ENCODE results near the gene SOST.

The SOST gene

DNA sequence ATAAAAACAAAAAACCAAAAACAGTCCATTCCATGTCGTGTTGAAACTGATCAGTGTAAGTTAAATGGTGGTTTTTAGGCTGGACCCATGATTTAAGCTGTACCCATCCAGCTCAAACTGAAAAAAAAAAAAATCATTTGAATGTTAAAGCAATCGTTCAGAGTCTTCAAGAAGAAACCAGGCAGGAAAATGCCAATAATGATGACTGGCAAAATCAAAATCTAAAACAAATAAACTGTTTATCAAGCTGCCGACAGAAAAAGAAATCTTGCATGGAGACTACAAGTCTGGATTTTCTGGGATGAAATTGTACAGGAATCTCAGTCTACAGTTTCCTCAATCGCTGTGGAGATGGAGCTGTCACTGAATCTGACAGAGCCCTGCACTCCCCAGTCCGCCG is 40.7 kb downstream of the SOST start:
- Histone ChIP-seq H3K27ac (ENCODE audit: low read length) (no peak overlapping the region), H4K20me1 (ENCODE audit: insufficient read depth, low read length) (no peaks in the 10 kb centered on the region), H3K9ac (ENCODE audit: low read length) (no peak overlapping the region), H3K36me3 (replicated peaks; ENCODE audit: low read depth, low read length) (no peaks in the 10 kb centered on the region), H3K27me3 (ENCODE audit: low read depth, low read length) (peaks cover 33% of the 10 kb centered on the region), H2AFZ (ENCODE audit: low read depth, low read length) (no peak overlapping the region), H3K4me2 (ENCODE audit: low read length) (no peak overlapping the region), H3K4me3 (ENCODE audit: low read length) (no peak overlapping the region), H3K9me3 (ENCODE audit: insufficient read depth, low read length) (no peaks in the 10 kb centered on the region), H3K79me2 (ENCODE audit: low read length) (no peaks in the 10 kb centered on the region), H3K4me1 (ENCODE audit: low read length) (peaks cover 22% of the 10 kb centered on the region)
- TF ChIP-seq CTCF (IDR thresholded peaks at IDR 0.05; ENCODE audit: low read depth, low read length): no peak
- TF ChIP-seq EZH2phosphoT487 (IDR thresholded peaks at IDR 0.05; ENCODE audit: low read depth): no peak

GRCh38 chr17:43714465-43715149 is 44.0 kb downstream of the SOST start:
- Histone ChIP-seq H3K27ac (ENCODE audit: low read length) (no peak overlapping the region), H3K4me3 (ENCODE audit: low read length) (no peak overlapping the region), H3K4me1 (ENCODE audit: low read length) (peaks cover 9% of the 10 kb centered on the region), H3K27me3 (ENCODE audit: low read depth, low read length) (peaks cover 39% of the 10 kb centered on the region), H3K36me3 (replicated peaks; ENCODE audit: low read depth, low read length) (no peaks in the 10 kb centered on the region), H3K79me2 (ENCODE audit: low read length) (no peaks in the 10 kb centered on the region), H4K20me1 (ENCODE audit: insufficient read depth, low read length) (no peaks in the 10 kb centered on the region), H2AFZ (ENCODE audit: low read depth, low read length) (no peak overlapping the region), H3K4me2 (ENCODE audit: low read length) (no peak overlapping the region), H3K9me3 (ENCODE audit: insufficient read depth, low read length) (no peaks in the 10 kb centered on the region), H3K9ac (ENCODE audit: low read length) (no peak overlapping the region)
- no peak for TF ChIP-seq CTCF (IDR thresholded peaks at IDR 0.05; ENCODE audit: low read depth, low read length)
- no peak for TF ChIP-seq EZH2phosphoT487 (IDR thresholded peaks at IDR 0.05; ENCODE audit: low read depth)

DNA sequence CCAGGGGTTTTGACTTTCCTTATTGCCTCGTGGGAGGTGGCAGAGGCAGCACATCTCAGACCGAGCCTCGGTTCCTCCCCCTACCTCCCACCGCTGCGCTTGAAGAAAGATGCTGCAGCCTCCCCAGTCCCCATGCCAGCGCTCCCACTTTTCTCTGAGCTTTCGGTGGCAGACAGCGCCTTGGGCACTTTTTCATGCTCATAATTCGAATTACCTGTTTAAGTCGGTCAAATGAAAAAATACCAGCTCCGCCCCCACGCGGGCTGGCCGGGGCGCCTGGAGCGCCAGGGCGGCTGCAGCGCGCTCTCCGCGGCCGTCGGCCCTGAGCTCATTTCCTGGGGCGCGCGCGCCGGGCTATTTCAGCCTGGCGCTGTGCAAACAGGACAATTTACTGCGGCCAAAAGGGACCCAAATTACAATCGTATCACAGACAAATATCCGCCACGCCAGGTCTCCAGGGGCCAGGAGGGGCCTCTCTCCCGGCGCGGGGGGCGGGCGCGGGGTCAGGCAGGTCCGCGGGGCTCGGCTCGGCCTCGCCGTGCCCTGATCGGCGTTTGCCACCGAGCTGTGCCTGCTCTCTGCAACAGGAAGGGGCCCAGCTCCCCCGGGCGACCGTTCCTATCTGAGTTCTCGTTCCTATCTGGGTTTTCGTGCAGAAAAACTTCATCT is 45.0 kb downstream of the SOST start:
- H3K4me2 ChIP-seq (ENCODE audit: low read length): peak overlapping the region; percentile 57

More for the DNA sequence above, 45.0 kb downstream of the SOST start:
- H3K9me3 ChIP-seq (ENCODE audit: insufficient read depth, low read length): no peaks in the 10 kb centered on the region
- H3K4me3 ChIP-seq (ENCODE audit: low read length): peak overlapping the region; percentile 75
- H3K9ac ChIP-seq (ENCODE audit: low read length): peak overlapping the region; percentile 38; the same call in 1 of the 2 replicates
- peak overlapping the region; percentile 74 for H2AFZ ChIP-seq (ENCODE audit: low read depth, low read length)
- no peak for TF ChIP-seq CTCF (IDR thresholded peaks at IDR 0.05; ENCODE audit: low read depth, low read length)
- no peak for TF ChIP-seq EZH2phosphoT487 (IDR thresholded peaks at IDR 0.05; ENCODE audit: low read depth)
- peaks cover 39% of the 10 kb centered on the region for H3K27me3 ChIP-seq (ENCODE audit: low read depth, low read length)
- no peaks in the 10 kb centered on the region for H3K36me3 ChIP-seq (replicated peaks; ENCODE audit: low read depth, low read length)
- no peak overlapping the region for H3K27ac ChIP-seq (ENCODE audit: low read length)
- 0 out of 2 replicates have a peak, but pooled peaks cover 4% of the 10 kb centered on the region for H3K4me1 ChIP-seq (ENCODE audit: low read length)
- H4K20me1 ChIP-seq (ENCODE audit: insufficient read depth, low read length): no peaks in the 10 kb centered on the region
- no peaks in the 10 kb centered on the region for H3K79me2 ChIP-seq (ENCODE audit: low read length)

Measured in OCI-LY3 (cell line).